GM19455 (cell line): ENCODE data around the gene CTNNA3.

ENCODE experiments used
- ATAC-seq: cut with Tn5 transposase; IDR thresholded peaks from one replicate; pipeline ENCODE4 v1.9.1; 2021; ENCODE audit not compliant: unreplicated experiment

CTNNA3 gene

DNA sequence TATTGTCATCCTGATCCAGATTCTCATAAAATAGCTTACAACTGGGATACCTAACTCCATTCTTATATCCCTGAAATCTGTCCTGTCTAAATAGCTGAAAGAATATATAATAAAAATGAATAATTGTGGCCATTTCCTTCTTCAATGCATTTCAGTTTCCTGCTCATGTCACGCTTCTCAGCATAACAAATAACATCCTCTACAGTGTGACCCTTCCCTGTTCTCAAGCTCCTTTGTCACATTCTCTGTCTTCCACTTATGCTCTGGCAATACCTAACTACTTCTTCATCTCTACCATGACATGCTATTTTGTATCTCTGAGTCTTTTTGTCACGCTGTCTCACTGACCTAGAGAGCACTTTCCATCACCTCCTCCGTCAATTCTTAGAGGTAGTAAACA, 1654.2 kb downstream of the CTNNA3 start:
- no peak for ATAC-seq

DNA sequence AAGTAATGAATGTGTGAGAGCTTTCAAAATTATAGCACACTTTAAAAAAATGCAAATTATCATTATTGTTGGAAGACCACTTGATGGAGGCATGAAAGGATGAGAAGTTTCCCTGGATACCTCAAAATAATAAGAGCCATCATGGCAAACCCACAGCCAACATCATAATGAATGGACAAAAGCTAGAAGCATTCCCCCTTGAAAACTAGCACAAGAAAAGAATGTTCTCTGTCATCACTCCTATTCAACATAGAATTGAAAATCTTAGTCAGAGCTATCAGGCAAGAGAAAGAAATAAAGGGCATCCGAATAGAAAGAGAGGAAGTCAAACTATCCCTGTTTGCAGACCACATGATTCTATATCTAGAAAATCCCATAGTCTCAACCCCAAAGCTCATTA, 1657.4 kb downstream of the CTNNA3 start:
- no peak for ATAC-seq

DNA sequence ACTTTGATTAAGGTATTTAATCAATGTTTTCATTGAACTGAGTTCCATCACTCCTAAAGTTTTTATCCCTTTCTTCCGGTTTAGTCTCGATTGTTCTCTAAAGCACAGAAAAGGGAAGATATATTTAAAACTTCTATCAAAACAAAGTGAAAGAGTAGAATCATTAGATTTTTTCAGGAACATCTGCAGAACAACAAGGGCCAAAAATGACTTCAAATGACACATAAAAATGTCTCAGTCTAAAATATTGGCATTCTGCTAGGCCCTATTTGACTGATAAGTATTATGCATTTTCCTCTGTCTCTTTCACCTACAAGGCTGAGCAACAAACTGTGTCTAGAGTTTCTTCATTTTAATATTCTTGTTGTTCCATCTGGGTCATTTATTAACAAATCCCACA, 1669.7 kb downstream of the CTNNA3 start:
- no peak for ATAC-seq

DNA sequence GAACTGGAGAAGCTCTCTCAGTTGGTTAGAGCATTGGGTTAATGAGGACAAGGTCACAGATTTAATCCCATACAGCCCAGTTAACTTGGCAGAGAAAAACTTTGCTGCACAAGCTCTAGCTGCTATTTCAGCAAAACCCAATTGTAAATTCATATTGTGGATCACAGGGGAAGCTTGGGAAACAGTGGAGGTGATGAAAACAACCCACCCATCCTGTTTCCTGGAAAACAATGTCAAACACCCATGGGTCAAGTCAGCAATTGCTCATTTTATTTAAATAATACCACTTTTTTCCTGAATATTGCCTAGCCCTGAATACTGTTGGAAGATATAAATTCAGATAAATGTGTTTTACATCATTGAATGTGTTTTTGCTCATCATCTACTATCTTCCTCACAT, 1670.8 kb downstream of the CTNNA3 start:
- no peak for ATAC-seq

DNA sequence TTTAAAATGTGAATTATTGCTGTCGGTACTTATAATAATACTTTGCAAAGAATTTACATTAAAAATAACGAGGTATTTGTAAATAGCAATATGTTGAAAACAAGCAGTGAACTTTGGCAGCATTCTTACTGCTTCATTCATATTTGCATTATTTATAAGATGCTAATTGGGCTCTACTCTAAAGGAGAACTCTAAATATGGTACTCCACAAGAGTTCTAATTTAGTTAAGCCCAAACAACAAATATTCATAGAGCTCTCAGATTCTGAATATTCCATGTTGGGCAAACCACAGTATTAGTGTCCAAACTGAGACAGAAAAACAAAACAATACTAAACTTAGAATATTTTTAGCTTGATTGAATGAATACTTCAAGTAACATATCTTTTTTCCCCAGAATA, 1674.6 kb downstream of the CTNNA3 start:
- ATAC-seq = no peak

DNA sequence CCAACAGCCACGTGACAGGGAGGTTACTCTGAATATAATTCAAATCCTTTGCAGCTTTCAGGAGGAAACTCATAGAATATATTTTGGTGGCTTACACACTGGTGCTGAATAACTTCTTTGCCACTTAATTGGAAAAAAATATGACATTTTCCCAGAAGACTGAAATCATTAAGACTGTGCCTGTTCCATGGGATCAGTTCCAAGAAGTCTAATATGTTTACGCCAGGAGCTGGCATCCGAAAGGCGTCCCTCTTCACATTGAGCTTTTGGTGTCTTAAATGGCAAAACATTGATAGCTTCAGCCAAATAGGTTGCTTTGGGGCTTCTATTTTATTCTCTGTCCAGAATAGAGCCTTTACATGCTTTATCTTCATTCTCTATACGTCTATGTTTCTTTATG, 1687.8 kb downstream of the CTNNA3 start:
- ATAC-seq = no peak

DNA sequence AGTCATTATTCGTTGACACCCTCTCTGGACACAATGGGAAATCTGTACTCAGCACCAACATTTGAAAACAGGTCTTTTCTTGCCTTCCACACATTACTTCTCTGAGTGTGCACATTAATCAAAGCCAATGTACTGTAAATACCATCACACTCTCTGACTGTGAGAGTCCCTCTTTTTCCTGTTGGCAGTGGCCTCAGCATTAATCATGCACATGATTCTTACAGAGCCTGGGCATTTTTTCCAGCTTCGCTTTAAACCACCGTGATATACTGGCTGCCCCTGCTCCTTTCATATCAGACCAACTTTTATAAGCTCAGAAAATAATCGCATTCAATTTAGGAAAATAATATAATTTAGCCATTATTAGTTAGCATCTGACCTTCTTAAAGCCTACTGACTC, 1689.6 kb downstream of the CTNNA3 start:
- ATAC-seq = no peak

DNA sequence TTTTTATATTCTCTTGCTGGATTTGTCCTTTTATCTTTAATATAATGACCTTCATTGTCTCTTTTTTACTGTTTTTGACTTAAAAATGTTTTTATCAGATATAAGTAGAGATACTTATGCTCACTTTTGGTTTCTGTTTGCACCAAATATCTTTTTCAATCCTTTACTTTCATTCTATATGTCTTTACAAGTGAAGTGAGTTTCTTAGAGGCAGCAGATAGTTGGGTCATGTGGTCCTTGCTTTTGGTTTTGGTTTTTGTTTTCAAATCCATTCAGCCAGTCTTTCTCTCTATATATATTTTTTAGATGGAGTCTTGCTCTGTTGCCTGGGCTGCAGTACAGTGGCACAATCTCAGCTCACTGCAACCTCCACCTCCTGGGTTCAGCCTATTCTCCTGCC, 1702.5 kb downstream of the CTNNA3 start:
- no peak for ATAC-seq

DNA sequence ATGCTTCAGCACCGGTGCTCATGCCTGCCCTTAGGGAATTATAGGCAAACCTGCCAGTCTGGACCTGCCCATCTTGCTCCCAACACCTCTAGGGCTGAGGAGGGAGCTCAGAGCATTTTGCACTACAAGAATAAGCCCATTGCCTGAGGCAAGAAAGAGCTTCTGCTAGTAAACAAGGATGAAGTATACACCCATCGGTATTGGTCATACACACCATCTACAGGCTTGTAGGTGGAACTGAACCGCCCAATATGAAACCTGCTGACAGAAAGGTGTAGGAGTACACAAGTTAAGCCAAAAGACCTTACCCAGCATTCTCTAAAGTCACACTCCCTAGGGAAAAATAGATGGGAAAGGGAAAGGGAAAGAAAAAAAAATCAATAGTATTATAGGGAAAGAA, 1727.1 kb downstream of the CTNNA3 start:
- no peak for ATAC-seq

DNA sequence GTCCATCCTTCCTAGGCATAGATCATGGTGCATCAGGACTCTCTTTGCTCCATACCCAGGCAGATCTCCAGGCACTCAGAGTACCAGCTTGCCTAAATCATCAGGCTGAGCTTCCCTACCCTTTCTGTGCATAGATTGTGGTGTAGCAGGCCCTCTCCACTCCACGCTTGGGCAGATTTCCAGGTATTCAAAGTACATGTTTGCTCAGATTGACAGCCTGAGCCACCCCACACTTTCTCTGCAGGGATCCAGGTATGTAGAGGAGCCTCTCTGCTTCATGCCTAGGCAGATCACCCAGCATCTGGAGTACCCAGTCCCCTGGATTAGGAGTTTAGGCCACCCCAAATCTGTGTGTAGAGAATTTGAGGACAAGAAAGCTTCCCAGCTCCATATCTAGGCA, 1727.6 kb downstream of the CTNNA3 start:
- no peak for ATAC-seq

DNA sequence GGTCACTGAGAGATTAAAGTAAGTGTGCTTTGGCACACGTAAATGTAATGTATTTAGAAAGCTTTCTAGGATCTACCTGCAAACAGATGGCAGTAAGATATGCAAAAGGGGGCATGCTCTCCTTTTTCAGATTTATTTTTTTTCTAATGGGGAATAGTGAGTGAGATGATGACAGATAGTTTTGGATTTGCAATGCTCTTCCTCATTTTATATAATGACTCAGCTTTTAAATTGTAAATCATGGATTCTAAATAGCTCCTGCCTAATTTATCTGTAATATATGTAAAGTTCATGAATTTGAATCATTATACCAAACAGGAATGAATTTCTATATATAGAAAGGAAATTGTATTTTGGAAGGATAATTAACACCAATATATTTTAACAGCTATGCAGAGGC, 1731.8 kb downstream of the CTNNA3 start:
- ATAC-seq = no peak

DNA sequence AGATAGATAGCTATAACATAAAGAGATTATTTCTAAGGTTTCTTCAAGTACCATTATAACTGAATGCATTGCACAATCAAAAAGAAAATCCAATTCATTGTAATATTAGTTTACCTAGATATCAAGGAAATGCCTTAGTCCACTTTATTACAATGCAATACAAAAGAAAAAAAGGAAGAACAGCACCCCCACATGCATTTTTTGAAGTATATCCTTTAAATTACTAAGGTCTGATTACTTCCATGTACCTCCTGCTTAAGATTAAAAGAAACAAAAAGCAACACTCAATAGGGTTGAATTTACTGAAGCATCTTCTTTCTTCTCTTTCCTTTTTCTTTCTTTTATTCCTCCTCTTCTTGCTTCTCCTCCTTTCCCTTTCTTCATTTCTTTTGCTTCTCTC, 1743.9 kb downstream of the CTNNA3 start:
- ATAC-seq = no peak

DNA sequence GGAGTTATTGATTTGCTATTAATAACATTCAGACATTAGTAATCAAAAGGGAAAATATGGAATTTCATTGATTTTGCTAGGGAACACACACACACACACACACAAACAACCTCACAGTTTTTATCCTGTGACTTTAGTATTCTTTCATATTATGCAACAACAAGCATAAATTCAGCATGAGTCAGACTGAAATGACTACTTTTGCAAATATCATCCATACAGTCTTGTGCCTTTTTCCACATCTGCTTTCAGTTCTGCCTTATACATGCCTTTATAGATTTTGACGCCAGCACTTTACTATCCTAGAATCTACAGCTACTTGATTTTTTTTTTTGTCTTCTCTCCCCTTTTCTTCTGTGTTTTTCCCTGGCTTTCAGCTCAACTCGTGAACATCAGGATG, 1745.9 kb downstream of the CTNNA3 start:
- no peak for ATAC-seq

DNA sequence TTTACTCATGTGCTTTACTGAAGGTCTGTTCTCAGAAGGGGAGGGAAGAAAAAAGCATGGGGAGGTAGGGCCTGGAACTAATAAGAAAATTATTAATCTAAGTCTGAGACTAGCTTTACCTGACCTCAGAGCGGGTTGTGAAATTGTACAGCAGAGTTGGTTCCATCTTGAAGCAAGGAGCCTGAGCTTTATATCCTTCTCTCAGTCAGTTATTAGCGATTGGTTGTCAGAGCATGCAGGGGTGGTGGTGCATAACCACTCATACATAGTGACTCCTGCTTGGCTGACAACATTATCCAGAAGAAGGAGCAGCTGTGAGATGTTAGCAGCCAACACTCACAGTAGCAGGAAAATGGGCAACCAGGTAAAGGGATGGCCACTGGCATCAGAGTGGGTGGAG, 1746.5 kb downstream of the CTNNA3 start:
- ATAC-seq = no peak

DNA sequence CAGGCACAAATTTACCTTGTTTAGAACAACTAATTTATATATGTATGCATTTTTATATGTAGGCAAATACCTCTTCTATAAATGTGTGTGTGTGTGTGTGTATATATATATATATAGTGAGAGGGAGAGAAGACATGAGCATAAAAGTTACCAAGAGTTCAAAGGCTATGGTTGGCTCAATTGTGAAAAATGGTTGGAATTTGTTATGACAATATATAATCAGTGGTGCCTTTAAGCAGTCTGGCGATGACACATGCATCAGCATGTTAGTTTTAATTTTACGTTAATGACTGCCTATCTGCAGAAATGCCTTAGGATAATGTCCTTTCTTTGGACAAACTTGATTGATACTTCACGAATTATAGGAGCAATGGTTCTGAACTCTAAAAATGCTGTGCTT, 1750.9 kb downstream of the CTNNA3 start:
- ATAC-seq = no peak

DNA sequence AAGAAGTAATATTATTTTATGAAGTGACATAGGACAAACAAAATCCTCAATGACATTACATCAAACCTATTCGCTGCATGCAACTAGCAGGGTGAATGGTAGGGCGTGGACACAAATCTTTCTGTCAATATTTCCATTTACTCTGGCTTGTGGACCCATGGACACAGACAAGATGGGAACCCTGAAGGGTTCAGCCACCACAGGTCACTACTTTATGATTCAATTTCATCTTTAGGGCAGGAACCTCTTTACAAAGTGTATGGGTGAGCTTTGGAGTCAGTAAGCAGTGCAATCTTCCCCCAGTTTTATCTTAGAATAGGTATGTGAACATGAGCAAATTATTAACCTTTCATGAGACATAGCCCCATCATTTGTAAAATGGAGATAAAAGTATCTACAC, 1752.5 kb downstream of the CTNNA3 start:
- no peak for ATAC-seq

DNA sequence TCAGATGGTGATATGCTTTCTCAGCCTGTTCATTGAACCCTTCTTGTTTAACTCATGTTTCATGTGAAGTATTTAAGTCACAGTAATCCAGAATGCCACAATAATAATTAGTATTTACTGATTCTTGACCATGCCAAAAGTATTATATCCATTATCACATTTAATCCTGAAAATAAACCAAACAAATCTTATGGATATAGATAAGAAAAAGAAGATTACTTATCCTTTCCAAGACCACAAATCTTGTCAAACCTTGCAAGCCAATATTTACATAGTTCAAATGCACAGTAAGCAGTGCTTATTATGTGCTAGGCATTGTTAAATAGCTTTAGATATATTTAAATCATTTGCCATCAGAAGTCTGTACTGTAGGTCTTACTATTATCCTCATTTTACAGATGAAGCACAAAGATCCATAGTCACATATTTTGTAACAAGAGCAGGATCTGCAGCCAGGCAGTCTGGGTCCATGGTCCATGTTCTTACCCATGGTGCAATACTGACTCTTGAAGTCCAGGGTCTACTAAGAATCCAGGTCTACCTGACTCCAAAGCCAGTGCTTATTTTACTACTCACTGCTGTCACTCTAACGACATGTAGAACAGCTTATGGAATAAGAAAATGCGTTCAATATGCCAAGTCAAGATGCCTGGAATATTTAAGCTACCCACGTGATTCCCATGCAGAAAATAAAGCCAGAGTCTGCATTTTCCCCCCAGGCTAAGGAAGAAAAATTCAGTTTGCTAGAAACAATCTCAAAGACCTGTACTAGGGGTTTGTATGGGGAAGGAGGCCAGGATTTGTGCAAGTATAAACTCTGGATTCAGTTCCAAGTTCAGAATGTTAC, 1755.0 kb downstream of the CTNNA3 start:
- no peak for ATAC-seq

DNA sequence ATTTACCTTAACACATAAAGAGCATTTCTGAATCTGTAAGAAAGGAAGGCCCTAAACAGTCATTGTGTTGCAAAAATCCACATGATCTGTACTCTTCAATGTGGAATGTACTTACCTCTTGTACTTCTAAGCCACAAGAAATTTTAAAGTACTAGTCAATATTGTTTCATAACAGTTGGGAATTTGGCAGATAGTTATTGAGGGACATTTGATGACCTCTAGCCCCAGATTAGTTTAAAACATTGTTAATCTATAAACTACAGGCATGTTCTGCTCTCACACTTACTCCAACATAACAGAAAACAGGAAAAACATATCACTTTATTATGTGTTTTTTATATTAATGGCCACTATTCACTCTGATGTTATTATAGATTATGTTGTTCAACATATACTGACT, 1755.9 kb downstream of the CTNNA3 start:
- no peak for ATAC-seq

DNA sequence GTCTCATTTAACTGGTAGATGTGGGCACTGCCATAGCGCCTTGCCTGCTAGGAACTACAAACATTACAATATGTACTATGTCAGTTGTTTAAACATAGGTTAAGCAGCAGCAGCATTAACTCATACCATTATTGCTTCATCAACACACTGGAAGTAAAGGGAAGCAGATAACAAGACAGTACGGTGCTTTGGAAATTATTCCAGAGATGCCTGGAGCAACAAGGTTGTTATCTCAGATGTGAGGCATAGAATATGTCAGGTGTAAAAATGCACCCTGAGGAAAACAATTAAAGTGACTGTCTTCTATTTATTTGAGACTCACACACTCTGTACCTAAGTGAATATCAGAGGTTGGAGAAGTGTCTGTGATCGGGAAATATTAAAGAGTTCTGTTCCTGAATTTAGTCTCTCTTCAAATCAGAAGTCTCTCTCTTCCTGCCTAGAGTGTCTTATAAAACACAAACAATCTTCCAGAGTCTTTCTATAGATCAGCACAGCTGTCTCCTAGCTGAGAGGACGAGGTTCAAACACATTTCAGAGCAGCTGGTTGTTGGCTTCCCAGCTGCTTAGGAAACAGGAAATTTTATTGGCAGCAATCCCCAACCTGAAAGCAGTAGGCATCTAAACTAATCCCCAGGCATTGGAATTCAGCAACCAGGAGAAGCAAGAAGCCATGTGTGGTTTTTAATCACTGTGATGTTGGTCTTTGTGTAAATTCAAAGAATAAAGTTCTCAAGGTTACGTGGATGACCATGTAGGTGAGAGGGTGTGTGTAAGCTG, 1764.5 kb downstream of the CTNNA3 start:
- no peak for ATAC-seq

DNA sequence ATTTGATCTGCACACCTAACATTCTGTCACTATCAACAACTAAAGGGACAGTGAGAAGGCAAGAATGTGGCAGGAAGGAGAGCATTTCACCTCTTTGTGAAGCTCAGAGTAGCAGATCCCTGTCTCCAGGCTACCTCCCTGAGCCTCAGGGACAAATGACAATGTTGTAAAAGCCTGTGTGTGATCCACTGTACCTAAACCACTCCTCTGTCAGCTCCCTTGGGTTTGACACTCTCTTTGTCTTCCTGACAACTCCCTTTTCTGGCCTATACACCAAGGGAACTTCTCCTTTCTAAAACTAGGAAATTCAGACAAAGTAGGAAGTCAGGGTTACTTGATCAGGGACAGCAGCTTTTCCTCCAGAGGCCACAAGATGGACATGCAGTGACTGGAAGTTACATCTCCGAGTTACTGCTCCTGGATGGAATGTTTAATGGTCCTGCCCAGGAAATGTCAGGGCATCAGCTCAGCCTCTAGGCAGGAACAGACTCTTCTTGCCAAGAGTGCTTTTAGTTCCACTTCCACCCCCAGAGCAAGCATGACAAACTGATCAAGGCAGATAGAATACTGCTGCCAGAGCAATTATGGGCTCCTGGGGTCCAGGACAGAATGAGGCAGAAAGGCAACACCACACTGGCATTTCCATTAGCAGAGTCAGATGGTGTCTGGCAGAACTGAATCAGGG, 1784.7 kb downstream of the CTNNA3 start:
- no peak for ATAC-seq

DNA sequence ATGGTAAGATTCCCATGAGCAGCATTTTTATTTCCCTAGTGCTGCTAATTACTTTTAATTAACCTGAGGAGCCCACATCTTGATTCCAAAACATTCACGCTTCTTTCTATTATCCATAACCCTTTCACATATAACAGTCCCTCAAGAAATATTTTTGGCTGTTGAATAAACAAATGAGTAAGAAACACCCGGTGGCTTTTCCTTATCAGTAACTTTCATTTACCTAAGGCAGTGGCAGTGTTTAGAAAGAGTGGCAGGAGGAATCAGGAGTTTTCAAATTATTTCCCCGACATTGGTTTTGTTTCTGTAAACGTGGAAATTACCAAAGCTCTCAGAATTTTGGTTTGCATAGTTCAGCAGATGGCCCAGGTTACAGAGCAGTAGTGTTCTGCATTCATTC, 1785.8 kb downstream of the CTNNA3 start:
- ATAC-seq = no peak

DNA sequence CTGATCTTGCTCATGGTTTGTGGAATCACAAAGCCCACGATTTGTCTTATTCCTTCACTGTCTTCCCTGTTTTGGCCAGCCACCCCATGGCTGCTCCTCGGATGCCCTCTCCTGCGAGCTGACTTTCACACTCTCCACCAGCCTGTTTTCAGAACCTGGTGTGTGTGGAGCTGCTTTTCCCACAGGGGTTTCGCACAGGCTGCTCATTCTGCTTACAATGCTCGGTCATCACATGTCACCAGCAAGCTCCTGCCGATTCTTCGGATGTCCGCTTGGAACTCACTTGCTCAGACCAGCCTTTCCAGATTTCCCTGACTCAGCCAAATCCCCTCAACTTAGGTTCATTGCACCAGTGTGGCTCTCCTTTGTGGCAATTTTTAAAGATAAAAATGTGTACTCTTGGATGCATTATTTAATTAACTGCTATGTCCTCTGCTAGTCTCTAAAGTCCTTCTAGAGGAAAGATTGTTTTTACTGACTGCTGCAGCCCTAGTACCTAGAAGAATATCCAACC, 1788.7 kb downstream of the CTNNA3 start:
- no peak for ATAC-seq
